Neural progenitor cell (in vitro differentiated cells): ENCODE results near the gene SDC1. TPM values are rescaled to one million over a fixed set of nuclear protein-coding genes. Genes with fewer than 3 reads are reported as not detected.

ENCODE experiments used
- DNase-seq: peaks from one replicate; pipeline ENCODE4 v3.0.0-alpha.2; 2016; ENCODE audit warnings: low spot score
- H2AFZ ChIP-seq: fragments of 200-600 bp; sonication (generic); replicated peaks from 2 replicates; pipeline ENCODE4 v1.6.1; 2016; ENCODE audit warnings: antibody characterized with exemption
- H3F3A ChIP-seq: fragments of 200-600 bp; sonication (generic); 2 replicates; pipeline ENCODE4 v1.6.1; 2016; ENCODE audit warnings: antibody characterized with exemption, low read depth
- H3K27ac ChIP-seq: fragments of 200-600 bp; sonication (generic); 2 replicates; pipeline ENCODE4 v1.5.1; 2016; ENCODE audit warnings: mild to moderate bottlenecking
- H3K27me3 ChIP-seq: fragments of 200-600 bp; sonication (generic); 2 replicates; pipeline ENCODE4 v1.6.1; 2016; ENCODE audit warnings: mild to moderate bottlenecking, moderate library complexity
- H3K36me3 ChIP-seq: fragments of 200-600 bp; sonication (generic); 2 replicates; pipeline ENCODE4 v1.5.1; 2016
- H3K4me1 ChIP-seq: fragments of 200-600 bp; sonication (generic); 2 replicates; pipeline ENCODE4 v1.6.1; 2016; ENCODE audit warnings: mixed run types
- H3K4me2 ChIP-seq: fragments of 200-600 bp; sonication (generic); 2 replicates; pipeline ENCODE4 v1.6.1; 2016
- H3K4me3 ChIP-seq: fragments of 200-600 bp; sonication (generic); 2 replicates; pipeline ENCODE4 v1.5.1; 2016
- H3K79me2 ChIP-seq: fragments of 200-600 bp; sonication (generic); 2 replicates; pipeline ENCODE4 v1.6.1; 2016; ENCODE audit warnings: low read depth
- H3K9ac ChIP-seq: fragments of 200-600 bp; sonication (generic); 2 replicates; pipeline ENCODE4 v1.6.1; 2016
- H3K9me3 ChIP-seq: fragments of 200-600 bp; sonication (generic); 2 replicates; pipeline ENCODE4 v1.5.1; 2016; ENCODE audit warnings: low read depth
- H4K20me1 ChIP-seq: fragments of 200-600 bp; sonication (generic); 2 replicates; pipeline ENCODE4 v1.6.1; 2016; ENCODE audit warnings: low read depth
- H3K27ac Mint-ChIP-seq: 3 replicates; pipeline ENCODE4 v1.8.0; 2021; ENCODE audit warnings: mixed read lengths
- H3K27me3 Mint-ChIP-seq: 2 replicates; pipeline ENCODE4 v1.8.0; 2022; ENCODE audit warnings: low read depth, mild to moderate bottlenecking, inconsistent platforms, moderate library complexity, mixed read lengths; ENCODE audit not compliant: insufficient read depth
- H3K36me3 Mint-ChIP-seq: 3 replicates; pipeline ENCODE4 v1.8.0; 2021; ENCODE audit warnings: mixed read lengths
- H3K4me1 Mint-ChIP-seq: 3 replicates; pipeline ENCODE4 v1.8.0; 2021; ENCODE audit warnings: mixed read lengths
- H3K4me3 Mint-ChIP-seq: 3 replicates; pipeline ENCODE4 v1.8.0; 2021; ENCODE audit warnings: mild to moderate bottlenecking, moderate library complexity, mixed read lengths
- H3K9me3 Mint-ChIP-seq: 3 replicates; pipeline ENCODE4 v1.8.0; 2020; ENCODE audit warnings: mixed read lengths
- CTCF ChIP-seq: fragments of 200-600 bp; sonication (generic); IDR thresholded peaks from 2 replicates; pipeline ENCODE4 v1.5.1; 2017; ENCODE audit warnings: antibody characterized with exemption, mild to moderate bottlenecking
- EZH2 ChIP-seq: fragments of 200-600 bp; sonication (generic); IDR thresholded peaks from 2 replicates; pipeline ENCODE4 v1.6.1; 2017; ENCODE audit warnings: antibody characterized with exemption, mild to moderate bottlenecking, moderate library complexity
- EZH2phosphoT487 ChIP-seq: fragments of 200-600 bp; sonication (generic); IDR thresholded peaks from 2 replicates; pipeline ENCODE4 v1.6.1; 2017; ENCODE audit warnings: antibody characterized with exemption
- total RNA-seq: library from RNA; depleted of rRNA; stranded (reverse); fragments of >200 nt; gene quantifications from 2 replicates; pipeline ENCODE4 v1.2.3, GENCODE V29; 2015; ENCODE audit warnings: low replicate concordance

SDC1 gene
- total RNA-seq, 1 donor from 2014 or later: 27.5 TPM

GRCh38 chr2:20169796-20170703 lies 54.9 kb downstream of the SDC1 start:
- DNase-seq: peak; percentile 53
- H3K4me3 Mint-ChIP-seq: no peak overlapping the region
- H3K9me3 Mint-ChIP-seq: no peaks in the 10 kb centered on the region
- H3K27me3 Mint-ChIP-seq: peaks cover 2% of the 10 kb centered on the region
- Histone ChIP-seq H2AFZ (peak overlapping the region; percentile 50), H3K9ac (no peak overlapping the region), H3K4me1 (peaks cover 26% of the 10 kb centered on the region), H3K27ac (no peak overlapping the region), H3K36me3 (no peaks in the 10 kb centered on the region), H3K79me2 (no peaks in the 10 kb centered on the region), H3K4me2 (peak overlapping the region; percentile 8), H4K20me1 (no peaks in the 10 kb centered on the region), H3K27me3 (no peaks in the 10 kb centered on the region), H3F3A (peaks cover 16% of the 10 kb centered on the region), H3K4me3 (no peak overlapping the region), H3K9me3 (no peaks in the 10 kb centered on the region)
- no peak overlapping the region for H3K27ac Mint-ChIP-seq
- no peaks in the 10 kb centered on the region for H3K36me3 Mint-ChIP-seq
- TF ChIP-seq EZH2 (no peak), CTCF (no peak), EZH2phosphoT487 (no peak)
- peaks cover 17% of the 10 kb centered on the region for H3K4me1 Mint-ChIP-seq

- DNase-seq: no peak
- Mint-ChIP-seq H3K9me3 (no peaks in the 10 kb centered on the region), H3K27me3 (peaks cover 2% of the 10 kb centered on the region), H3K4me1 (peaks cover 17% of the 10 kb centered on the region), H3K27ac (peak overlapping the region; percentile 62), H3K4me3 (no peak overlapping the region), H3K36me3 (no peaks in the 10 kb centered on the region)
- H3K4me3 ChIP-seq: no peak overlapping the region
- H2AFZ ChIP-seq: no peak overlapping the region
- H3K4me2 ChIP-seq: peak overlapping the region; percentile 8
- no peaks in the 10 kb centered on the region for H3K9me3 ChIP-seq
- TF ChIP-seq EZH2: no peak
- TF ChIP-seq CTCF: no peak
- no peak for TF ChIP-seq EZH2phosphoT487
- H3F3A ChIP-seq: peaks cover 27% of the 10 kb centered on the region
- no peak overlapping the region for H3K27ac ChIP-seq
- H3K27me3 ChIP-seq: no peaks in the 10 kb centered on the region
- no peak overlapping the region for H3K9ac ChIP-seq
- H3K4me1 ChIP-seq: peaks cover 29% of the 10 kb centered on the region
- no peaks in the 10 kb centered on the region for H3K79me2 ChIP-seq
- H4K20me1 ChIP-seq: no peaks in the 10 kb centered on the region
- H3K36me3 ChIP-seq: no peaks in the 10 kb centered on the region
These were observed 55.9 kb downstream of the SDC1 start for GRCh38 chr2:20168727-20169696.

GRCh38 chr2:20168048-20168726 lies 56.7 kb downstream of the SDC1 start:
- Mint-ChIP-seq H3K27me3 (peaks cover 2% of the 10 kb centered on the region), H3K4me1 (peaks cover 17% of the 10 kb centered on the region), H3K36me3 (no peaks in the 10 kb centered on the region), H3K4me3 (no peak overlapping the region), H3K27ac (peak overlapping the region; percentile 62), H3K9me3 (no peaks in the 10 kb centered on the region)
- no peak for TF ChIP-seq EZH2phosphoT487
- TF ChIP-seq CTCF: no peak
- no peak for TF ChIP-seq EZH2
- no peaks in the 10 kb centered on the region for H3K79me2 ChIP-seq
- H3K9ac ChIP-seq: no peak overlapping the region
- H3K27me3 ChIP-seq: no peaks in the 10 kb centered on the region
- no peak overlapping the region for H3K4me3 ChIP-seq
- H3F3A ChIP-seq: peaks cover 27% of the 10 kb centered on the region
- H3K9me3 ChIP-seq: no peaks in the 10 kb centered on the region
- no peak overlapping the region for H3K4me2 ChIP-seq
- no peaks in the 10 kb centered on the region for H4K20me1 ChIP-seq
- no peak overlapping the region for H3K27ac ChIP-seq
- peaks cover 30% of the 10 kb centered on the region for H3K4me1 ChIP-seq
- H3K36me3 ChIP-seq: no peaks in the 10 kb centered on the region
- DNase-seq: no peak
- H2AFZ ChIP-seq: no peak overlapping the region
